ENCODE measurements around the gene SDF2. TPM values are rescaled to one million over a fixed set of nuclear protein-coding genes. Genes with fewer than 3 reads are reported as not detected.

Gene SDF2
- total and polyA plus RNA-seq, 10 of the 15 experiments (the other 5 are each of a cell fraction or from before 2014, with no cell fraction given), result 29.8 to 81.0 (median 41.5) TPM

- TF ChIP-seq, protein P1, sequence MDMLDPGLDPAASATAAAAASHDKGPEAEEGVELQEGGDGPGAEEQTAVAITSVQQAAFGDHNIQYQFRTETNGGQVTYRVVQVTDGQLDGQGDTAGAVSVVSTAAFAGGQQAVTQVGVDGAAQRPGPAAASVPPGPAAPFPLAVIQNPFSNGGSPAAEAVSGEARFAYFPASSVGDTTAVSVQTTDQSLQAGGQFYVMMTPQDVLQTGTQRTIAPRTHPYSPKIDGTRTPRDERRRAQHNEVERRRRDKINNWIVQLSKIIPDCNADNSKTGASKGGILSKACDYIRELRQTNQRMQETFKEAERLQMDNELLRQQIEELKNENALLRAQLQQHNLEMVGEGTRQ (IDR thresholded peaks at IDR 0.05; ENCODE audit: borderline replicate concordance, low read depth, low read length), result no peak
- TF ChIP-seq CBFB (IDR thresholded peaks at IDR 0.05; ENCODE audit: low read depth) (no peak), MLLT1 (IDR thresholded peaks at IDR 0.05) (no peak), EP300 (IDR thresholded peaks at IDR 0.05; ENCODE audit: borderline replicate concordance in 1 of 2, control insufficient read depth in 1 of 2, low read depth in 2 of 2, low read length in 2 of 2) (no peak)
- TF ChIP-seq, protein P2, sequence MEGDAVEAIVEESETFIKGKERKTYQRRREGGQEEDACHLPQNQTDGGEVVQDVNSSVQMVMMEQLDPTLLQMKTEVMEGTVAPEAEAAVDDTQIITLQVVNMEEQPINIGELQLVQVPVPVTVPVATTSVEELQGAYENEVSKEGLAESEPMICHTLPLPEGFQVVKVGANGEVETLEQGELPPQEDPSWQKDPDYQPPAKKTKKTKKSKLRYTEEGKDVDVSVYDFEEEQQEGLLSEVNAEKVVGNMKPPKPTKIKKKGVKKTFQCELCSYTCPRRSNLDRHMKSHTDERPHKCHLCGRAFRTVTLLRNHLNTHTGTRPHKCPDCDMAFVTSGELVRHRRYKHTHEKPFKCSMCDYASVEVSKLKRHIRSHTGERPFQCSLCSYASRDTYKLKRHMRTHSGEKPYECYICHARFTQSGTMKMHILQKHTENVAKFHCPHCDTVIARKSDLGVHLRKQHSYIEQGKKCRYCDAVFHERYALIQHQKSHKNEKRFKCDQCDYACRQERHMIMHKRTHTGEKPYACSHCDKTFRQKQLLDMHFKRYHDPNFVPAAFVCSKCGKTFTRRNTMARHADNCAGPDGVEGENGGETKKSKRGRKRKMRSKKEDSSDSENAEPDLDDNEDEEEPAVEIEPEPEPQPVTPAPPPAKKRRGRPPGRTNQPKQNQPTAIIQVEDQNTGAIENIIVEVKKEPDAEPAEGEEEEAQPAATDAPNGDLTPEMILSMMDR (IDR thresholded peaks at IDR 0.05 in 2 of 3, conservative IDR thresholded peaks at IDR 0.05 in 1 of 3; ENCODE audit: control insufficient read depth in 2 of 3, extremely low read depth in 1 of 3, insufficient read depth in 1 of 3, low read depth in 3 of 3, low read length in 3 of 3), result no peak
- TF ChIP-seq, protein P3, sequence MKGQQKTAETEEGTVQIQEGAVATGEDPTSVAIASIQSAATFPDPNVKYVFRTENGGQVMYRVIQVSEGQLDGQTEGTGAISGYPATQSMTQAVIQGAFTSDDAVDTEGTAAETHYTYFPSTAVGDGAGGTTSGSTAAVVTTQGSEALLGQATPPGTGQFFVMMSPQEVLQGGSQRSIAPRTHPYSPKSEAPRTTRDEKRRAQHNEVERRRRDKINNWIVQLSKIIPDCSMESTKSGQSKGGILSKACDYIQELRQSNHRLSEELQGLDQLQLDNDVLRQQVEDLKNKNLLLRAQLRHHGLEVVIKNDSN (IDR thresholded peaks at IDR 0.05; ENCODE audit: borderline replicate concordance, extremely low read length, insufficient read depth, low read depth, low read length), result no peak
Measured at GRCh38 chr17:28613931-28614381, 47.8 kb downstream of the SDF2 start, which contains the start of gene RSKR (continued).

All from GM12878 (cell line).